ENCODE results near the gene CASZ1.

- no peak for TF ChIP-seq CTCF (IDR thresholded peaks at IDR 0.05)
- TF ChIP-seq POLR2A (IDR thresholded peaks at IDR 0.05), result no peak
Observed at GRCh38 chr1:10651793-10652192, 144.7 kb downstream of the CASZ1 start.

Data from lower leg skin (tissue), 3 donors.